Neutrophil (primary cell): ENCODE data around the gene ALDH9A1.

ENCODE experiments used
- H3K27ac ChIP-seq: fragments of 200-600 bp; sonication (generic); 2 replicates; pipeline ENCODE4 v1.5.1; 2016; ENCODE audit warnings: mild to moderate bottlenecking, moderate library complexity
- H3K27me3 ChIP-seq: fragments of 200-600 bp; sonication (generic); 2 replicates; pipeline ENCODE4 v1.6.0; 2016; ENCODE audit warnings: mild to moderate bottlenecking
- H3K36me3 ChIP-seq: fragments of 200-600 bp; sonication (generic); 2 replicates; pipeline ENCODE4 v1.5.1; 2017
- H3K4me1 ChIP-seq, 2 experiments: fragments of 200-600 bp in 1 of 2; sonication (generic) in 1 of 2; 1 replicate in 1 of 2; 2 replicates in 1 of 2; pipeline versions ENCODE4 v1.5.1 to v1.6.1; 2013 to 2016; ENCODE audit warnings: low read depth in 1 of 2, low read length in 1 of 2, mild to moderate bottlenecking in 1 of 2, moderate library complexity in 1 of 2; ENCODE audit not compliant: control insufficient read depth in 1 of 2, insufficient read depth in 1 of 2
- H3K4me3 ChIP-seq, 2 experiments: fragments of 200-600 bp in 1 of 2; sonication (generic) in 1 of 2; 1 replicate in 1 of 2; 2 replicates in 1 of 2; pipeline ENCODE4 v1.5.1; 2013 to 2016; ENCODE audit warnings: low read depth in 1 of 2, low read length in 1 of 2, mild to moderate bottlenecking in 1 of 2, moderate library complexity in 1 of 2
- H3K9me3 ChIP-seq: fragments of 200-600 bp; sonication (generic); 2 replicates; pipeline ENCODE4 v1.5.1; 2016
- TF ChIP-seq, protein P1 (sequence below): fragments of 200-600 bp; sonication (generic); IDR thresholded peaks from 2 replicates; pipeline ENCODE4 v1.5.1; 2016; ENCODE audit warnings: antibody characterized with exemption

The ALDH9A1 gene

DNA sequence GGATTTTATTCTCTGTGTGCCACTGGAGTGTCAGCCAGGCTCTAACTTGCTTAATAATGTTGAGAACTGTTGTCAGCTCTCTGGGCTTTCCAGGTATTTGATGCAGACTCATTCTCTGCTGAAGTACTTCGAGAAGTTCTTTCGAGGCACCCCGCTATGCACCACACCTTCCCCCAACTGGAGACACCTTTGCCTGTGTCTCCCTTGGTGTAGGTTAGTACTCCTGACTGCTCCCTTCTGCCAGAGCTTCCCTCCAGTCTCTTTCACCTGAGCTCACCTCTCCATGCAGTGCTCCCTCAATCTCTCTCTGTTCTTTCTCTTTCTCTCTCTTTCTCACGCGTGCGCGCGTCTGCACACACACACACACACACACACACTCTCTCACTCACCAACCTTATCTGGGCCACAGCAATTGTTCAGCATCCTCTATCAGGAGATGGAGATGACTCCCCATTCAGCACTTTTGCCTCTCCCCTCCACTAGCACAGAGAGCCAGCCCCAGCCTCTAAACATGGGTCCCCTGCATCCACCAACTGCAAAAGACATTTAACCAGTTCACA is 81.3 kb downstream of the ALDH9A1 start:
- H3K27ac ChIP-seq = no peak overlapping the region
- TF ChIP-seq, protein P1, sequence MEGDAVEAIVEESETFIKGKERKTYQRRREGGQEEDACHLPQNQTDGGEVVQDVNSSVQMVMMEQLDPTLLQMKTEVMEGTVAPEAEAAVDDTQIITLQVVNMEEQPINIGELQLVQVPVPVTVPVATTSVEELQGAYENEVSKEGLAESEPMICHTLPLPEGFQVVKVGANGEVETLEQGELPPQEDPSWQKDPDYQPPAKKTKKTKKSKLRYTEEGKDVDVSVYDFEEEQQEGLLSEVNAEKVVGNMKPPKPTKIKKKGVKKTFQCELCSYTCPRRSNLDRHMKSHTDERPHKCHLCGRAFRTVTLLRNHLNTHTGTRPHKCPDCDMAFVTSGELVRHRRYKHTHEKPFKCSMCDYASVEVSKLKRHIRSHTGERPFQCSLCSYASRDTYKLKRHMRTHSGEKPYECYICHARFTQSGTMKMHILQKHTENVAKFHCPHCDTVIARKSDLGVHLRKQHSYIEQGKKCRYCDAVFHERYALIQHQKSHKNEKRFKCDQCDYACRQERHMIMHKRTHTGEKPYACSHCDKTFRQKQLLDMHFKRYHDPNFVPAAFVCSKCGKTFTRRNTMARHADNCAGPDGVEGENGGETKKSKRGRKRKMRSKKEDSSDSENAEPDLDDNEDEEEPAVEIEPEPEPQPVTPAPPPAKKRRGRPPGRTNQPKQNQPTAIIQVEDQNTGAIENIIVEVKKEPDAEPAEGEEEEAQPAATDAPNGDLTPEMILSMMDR = no peak
- H3K9me3 ChIP-seq = no peaks in the 10 kb centered on the region
- no peaks in the 10 kb centered on the region for H3K4me1 ChIP-seq
- H3K4me3 ChIP-seq = no peak overlapping the region
- H3K36me3 ChIP-seq = no peaks in the 10 kb centered on the region
- H3K27me3 ChIP-seq = peaks cover 47% of the 10 kb centered on the region

DNA sequence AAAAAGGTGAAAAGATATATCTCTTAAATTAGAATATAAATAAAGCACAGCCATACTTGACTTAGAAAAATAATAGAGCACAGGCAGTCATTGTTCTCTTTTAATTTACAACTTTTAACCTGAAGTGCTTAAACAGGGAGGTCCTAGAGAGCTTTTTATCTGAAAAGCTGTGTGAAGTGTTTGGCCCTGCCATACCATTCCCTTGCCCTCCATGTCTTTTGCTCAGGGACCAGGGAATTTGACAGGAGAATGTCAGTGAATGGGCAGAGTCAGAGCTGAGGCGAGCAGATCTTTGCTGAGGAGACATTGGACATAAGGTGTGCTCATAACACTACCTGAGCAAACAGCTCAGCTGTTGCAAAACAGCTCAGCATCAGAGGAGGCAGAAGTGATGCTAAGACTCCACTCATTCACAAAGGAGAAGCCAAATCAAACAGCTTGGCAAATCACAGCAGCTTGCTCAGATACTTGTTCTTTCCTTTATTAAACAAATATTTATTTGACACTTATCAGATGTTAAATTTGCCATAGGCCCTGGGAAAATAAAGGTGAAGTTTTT is 82.2 kb downstream of the ALDH9A1 start:
- no peak overlapping the region for H3K4me3 ChIP-seq
- H3K36me3 ChIP-seq = no peaks in the 10 kb centered on the region
- H3K27me3 ChIP-seq = peaks cover 54% of the 10 kb centered on the region
- no peaks in the 10 kb centered on the region for H3K4me1 ChIP-seq
- H3K9me3 ChIP-seq = no peaks in the 10 kb centered on the region
- TF ChIP-seq, protein P1 = no peak
- no peak overlapping the region for H3K27ac ChIP-seq
